ENCODE measurements around the gene TXNDC11. TPM values are rescaled to one million over a fixed set of nuclear protein-coding genes. Genes with fewer than 3 reads are reported as not detected.

The TXNDC11 gene
- polyA plus RNA-seq, 1 experiment: 35.8 TPM

DNA sequence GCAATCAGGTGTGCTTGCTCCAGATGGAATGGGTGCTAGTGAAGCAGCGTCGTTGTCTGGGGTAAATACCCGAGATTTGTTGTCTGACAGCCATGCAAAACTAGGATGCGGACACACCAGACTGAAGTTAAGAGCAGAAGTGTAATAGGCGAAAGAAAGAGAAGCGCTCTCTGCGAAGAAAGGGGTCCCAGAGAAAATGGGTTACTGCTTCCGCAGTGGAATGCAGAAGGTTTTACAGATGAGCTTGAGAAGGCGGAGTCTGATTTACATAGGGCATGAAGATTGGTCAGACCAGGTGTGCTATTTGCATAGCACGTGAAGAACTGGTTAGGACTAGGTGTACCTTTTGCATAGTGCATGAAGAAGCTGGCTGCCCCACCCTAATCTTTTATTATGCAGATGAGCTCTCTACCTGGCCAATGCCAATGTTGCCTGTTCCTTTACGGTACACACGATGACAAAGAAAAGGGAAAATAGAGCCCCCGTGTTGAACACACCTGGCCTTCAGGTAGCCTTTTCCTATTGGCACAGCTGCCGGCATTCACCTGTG is 106.4 kb downstream of the TXNDC11 start:
- no peaks in the 10 kb centered on the region; the same call in 1 of the 2 replicates for H3K9me3 ChIP-seq (ENCODE audit: control insufficient read depth, insufficient read depth, low read length)
- no peak overlapping the region for H3K4me3 ChIP-seq (ENCODE audit: low read depth, low read length)
- no peaks in the 10 kb centered on the region for H3K27me3 ChIP-seq (ENCODE audit: control insufficient read depth, insufficient read depth, low read length)
- H3K27ac ChIP-seq (ENCODE audit: low read depth, low read length): no peak overlapping the region
- TF ChIP-seq, protein P1, sequence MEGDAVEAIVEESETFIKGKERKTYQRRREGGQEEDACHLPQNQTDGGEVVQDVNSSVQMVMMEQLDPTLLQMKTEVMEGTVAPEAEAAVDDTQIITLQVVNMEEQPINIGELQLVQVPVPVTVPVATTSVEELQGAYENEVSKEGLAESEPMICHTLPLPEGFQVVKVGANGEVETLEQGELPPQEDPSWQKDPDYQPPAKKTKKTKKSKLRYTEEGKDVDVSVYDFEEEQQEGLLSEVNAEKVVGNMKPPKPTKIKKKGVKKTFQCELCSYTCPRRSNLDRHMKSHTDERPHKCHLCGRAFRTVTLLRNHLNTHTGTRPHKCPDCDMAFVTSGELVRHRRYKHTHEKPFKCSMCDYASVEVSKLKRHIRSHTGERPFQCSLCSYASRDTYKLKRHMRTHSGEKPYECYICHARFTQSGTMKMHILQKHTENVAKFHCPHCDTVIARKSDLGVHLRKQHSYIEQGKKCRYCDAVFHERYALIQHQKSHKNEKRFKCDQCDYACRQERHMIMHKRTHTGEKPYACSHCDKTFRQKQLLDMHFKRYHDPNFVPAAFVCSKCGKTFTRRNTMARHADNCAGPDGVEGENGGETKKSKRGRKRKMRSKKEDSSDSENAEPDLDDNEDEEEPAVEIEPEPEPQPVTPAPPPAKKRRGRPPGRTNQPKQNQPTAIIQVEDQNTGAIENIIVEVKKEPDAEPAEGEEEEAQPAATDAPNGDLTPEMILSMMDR (IDR thresholded peaks at IDR 0.05; ENCODE audit: low read depth, low read length): no peak
- CTCF ChIA-PET: no interaction called here
- no peak for DNase-seq (ENCODE audit: low read depth, low spot score)
- POLR2A ChIA-PET: no interaction called here

GRCh38 chr16:11635679-11636171 is 106.9 kb downstream of the TXNDC11 start:
- Histone ChIP-seq H3K4me3 (ENCODE audit: low read depth, low read length) (no peak overlapping the region), H3K27ac (ENCODE audit: low read depth, low read length) (no peak overlapping the region), H3K27me3 (ENCODE audit: control insufficient read depth, insufficient read depth, low read length) (no peaks in the 10 kb centered on the region), H3K9me3 (ENCODE audit: control insufficient read depth, insufficient read depth, low read length) (no peaks in the 10 kb centered on the region; the same call in 1 of the 2 replicates)
- ChIA-PET POLR2A (no interaction called here), CTCF (no interaction called here)
- TF ChIP-seq, protein P1 (IDR thresholded peaks at IDR 0.05; ENCODE audit: low read depth, low read length): no peak
- no peak for DNase-seq (ENCODE audit: low read depth, low spot score)

DNA sequence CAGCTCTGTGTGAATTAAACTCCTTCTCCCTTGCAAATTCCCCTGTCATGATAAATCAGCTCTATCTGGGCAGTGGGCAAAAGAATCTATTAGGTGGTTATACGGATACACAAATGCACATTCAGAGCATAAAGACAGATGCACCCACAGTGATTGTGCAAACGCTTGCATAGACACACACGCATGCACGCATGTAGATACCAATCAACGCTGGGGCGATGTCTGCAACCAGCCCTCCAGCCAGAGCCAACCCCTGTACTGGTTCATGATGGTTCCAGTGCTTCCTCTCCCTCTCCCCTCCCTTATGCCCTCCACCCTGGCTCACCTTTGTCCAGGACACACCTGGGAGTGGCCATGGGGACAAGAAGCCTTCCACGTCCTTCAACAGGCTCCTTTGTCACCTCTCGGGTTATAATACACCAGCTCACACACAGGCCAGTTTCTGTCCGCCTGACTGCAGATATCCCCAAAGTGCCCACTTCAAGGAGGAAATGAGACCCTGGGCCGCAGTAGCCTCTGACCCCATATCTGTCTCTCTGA is 107.5 kb downstream of the TXNDC11 start:
- H3K4me3 ChIP-seq (ENCODE audit: low read depth, low read length): no peak overlapping the region
- TF ChIP-seq, protein P1 (IDR thresholded peaks at IDR 0.05; ENCODE audit: low read depth, low read length): no peak
- ChIA-PET POLR2A (interaction anchor here (0.6 kb wide), 1 partner anchor 133 kb away, joined by 3 read pairs; no protein-coding TSS in a partner anchor), CTCF (no interaction called here)
- no peaks in the 10 kb centered on the region; the same call in 1 of the 2 replicates for H3K9me3 ChIP-seq (ENCODE audit: control insufficient read depth, insufficient read depth, low read length)
- DNase-seq (ENCODE audit: low read depth, low spot score): no peak
- no peaks in the 10 kb centered on the region for H3K27me3 ChIP-seq (ENCODE audit: control insufficient read depth, insufficient read depth, low read length)
- H3K27ac ChIP-seq (ENCODE audit: low read depth, low read length): no peak overlapping the region

DNA sequence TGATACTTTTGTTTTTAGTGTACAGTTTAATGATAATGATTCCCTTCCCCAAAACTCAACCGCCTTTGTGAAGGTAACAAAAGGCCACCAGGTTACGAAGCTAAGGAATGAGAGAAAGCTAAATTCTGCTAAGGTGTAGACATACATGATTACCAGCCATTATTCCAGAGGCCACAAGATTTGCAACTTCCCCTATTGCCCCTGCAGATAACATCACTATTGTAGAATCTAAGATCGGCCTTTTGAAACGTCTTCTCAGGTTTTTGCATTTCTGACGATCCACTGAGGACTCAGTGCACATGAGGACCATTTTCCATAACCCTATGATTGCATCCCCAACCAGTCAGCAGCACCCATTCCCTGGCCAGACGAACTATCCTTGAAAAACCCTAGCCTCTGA is 108.3 kb downstream of the TXNDC11 start:
- Histone ChIP-seq H3K27ac (ENCODE audit: low read depth, low read length) (no peak overlapping the region), H3K9me3 (ENCODE audit: control insufficient read depth, insufficient read depth, low read length) (no peaks in the 10 kb centered on the region; the same call in 1 of the 2 replicates), H3K4me3 (ENCODE audit: low read depth, low read length) (no peak overlapping the region), H3K27me3 (ENCODE audit: control insufficient read depth, insufficient read depth, low read length) (no peaks in the 10 kb centered on the region)
- TF ChIP-seq, protein P1 (IDR thresholded peaks at IDR 0.05; ENCODE audit: low read depth, low read length): no peak
- ChIA-PET CTCF (no interaction called here), POLR2A (no interaction called here)
- no peak for DNase-seq (ENCODE audit: low read depth, low spot score)

DNA sequence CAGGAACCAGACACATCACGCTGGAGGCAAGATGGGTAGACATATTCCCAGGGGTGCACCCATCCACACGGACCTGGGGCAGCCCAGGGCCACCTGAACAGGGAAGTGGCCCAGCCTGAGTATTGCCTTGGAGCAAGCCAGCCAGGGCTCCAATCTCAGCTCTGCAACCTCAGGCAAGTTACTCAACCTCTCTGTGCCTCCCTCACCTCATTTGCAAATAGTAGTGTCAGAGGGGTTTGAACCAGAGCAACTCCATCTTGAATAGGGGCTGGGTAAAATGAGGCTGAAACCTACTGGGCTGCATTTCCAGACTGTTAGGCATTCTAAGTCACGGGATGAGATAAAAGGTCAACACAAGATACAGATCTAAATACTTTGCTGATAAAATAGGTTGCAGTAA is 109.5 kb downstream of the TXNDC11 start:
- POLR2A ChIA-PET: interaction anchor here (0.5 to 1.4 kb wide), 4 partner anchors 11 to 46 kb away, joined by 3 to 6 read pairs (median 5); partner anchors contain the start of gene LITAF
- TF ChIP-seq, protein P1 (IDR thresholded peaks at IDR 0.05; ENCODE audit: low read depth, low read length): no peak
- no peak for DNase-seq (ENCODE audit: low read depth, low spot score)
- Histone ChIP-seq H3K27ac (ENCODE audit: low read depth, low read length) (peak overlapping the region; percentile 96), H3K4me3 (ENCODE audit: low read depth, low read length) (no peak overlapping the region), H3K9me3 (ENCODE audit: control insufficient read depth, insufficient read depth, low read length) (no peaks in the 10 kb centered on the region; the same call in 1 of the 2 replicates), H3K27me3 (ENCODE audit: control insufficient read depth, insufficient read depth, low read length) (no peaks in the 10 kb centered on the region)
- CTCF ChIA-PET: no interaction called here
